Measurements from ENCODE around the gene CDK13. TPM values are rescaled to one million over a fixed set of nuclear protein-coding genes. Genes with fewer than 3 reads are reported as not detected.

CDK13 gene
- total RNA-seq, 1 experiment from 2014 or later: 39.2 TPM

- no peak for TF ChIP-seq IRF1 (CRISPR knock-in tag; IDR thresholded peaks at IDR 0.05)
- TF ChIP-seq ZNF317 (CRISPR knock-in tag; IDR thresholded peaks at IDR 0.05; ENCODE audit: borderline replicate concordance, low read depth): no peak
- no peak for TF ChIP-seq E2F4 (CRISPR knock-in tag; IDR thresholded peaks at IDR 0.05; ENCODE audit: borderline replicate concordance, low read depth)
- TF ChIP-seq FOXP4 (CRISPR knock-in tag; IDR thresholded peaks at IDR 0.05): no peak
Measured at GRCh38 chr7:39923091-39923490, 27.0 kb upstream of the CDK13 start (continued).

- Mint-ChIP-seq H3K27ac (peak overlapping the region; percentile 7), H3K36me3 (no peaks in the 10 kb centered on the region), H3K4me3 (no peak overlapping the region), H3K4me1 (peaks cover 9% of the 10 kb centered on the region), H3K27me3 (ENCODE audit: low read depth) (no peaks in the 10 kb centered on the region), H3K9me3 (no peaks in the 10 kb centered on the region)
- DNase-seq (ENCODE audit: low spot score) (no peak), ATAC-seq (peak; percentile 58; the same call in 1 of the 2 replicates)
- TF ChIP-seq ZSCAN18 (CRISPR knock-in tag; IDR thresholded peaks at IDR 0.05) (no peak), FOXP4 (CRISPR knock-in tag; IDR thresholded peaks at IDR 0.05) (no peak), NR1H2 (CRISPR knock-in tag; IDR thresholded peaks at IDR 0.05) (no peak), SMAD4 (CRISPR knock-in tag; IDR thresholded peaks at IDR 0.05) (no peak), ERG (CRISPR knock-in tag; IDR thresholded peaks at IDR 0.05) (no peak)
- ChIA-PET POLR2A (no interaction called here), CTCF (interaction anchor here (1.2 to 1.7 kb wide), 3 partner anchors 28 to 128 kb away, joined by 3 to 7 read pairs (median 5); no protein-coding TSS in a partner anchor)
Measured at GRCh38 chr7:39924122-39924521, 25.9 kb upstream of the CDK13 start.

GRCh38 chr7:39926111-39926510 lies 23.9 kb upstream of the CDK13 start:
- ATAC-seq (no peak), DNase-seq (ENCODE audit: low spot score) (no peak)
- no peaks in the 10 kb centered on the region for H3K9me3 Mint-ChIP-seq
- no peak overlapping the region for H3K27ac Mint-ChIP-seq
- POLR2A ChIA-PET: no interaction called here
- H3K4me3 Mint-ChIP-seq: no peak overlapping the region
- no peaks in the 10 kb centered on the region for H3K36me3 Mint-ChIP-seq
- peaks cover 12% of the 10 kb centered on the region for H3K4me1 Mint-ChIP-seq
- no peaks in the 10 kb centered on the region for H3K27me3 Mint-ChIP-seq (ENCODE audit: low read depth)
- CTCF ChIA-PET: no interaction called here
- TF ChIP-seq ZSCAN18 (CRISPR knock-in tag; IDR thresholded peaks at IDR 0.05): no peak
- no peak for TF ChIP-seq FOXP4 (CRISPR knock-in tag; IDR thresholded peaks at IDR 0.05)
- TF ChIP-seq JUN (CRISPR knock-in tag; IDR thresholded peaks at IDR 0.05): no peak
- no peak for TF ChIP-seq ZNF425 (CRISPR knock-in tag; conservative IDR thresholded peaks at IDR 0.05)
- no peak for TF ChIP-seq KAT7 (CRISPR knock-in tag; IDR thresholded peaks at IDR 0.05; ENCODE audit: borderline replicate concordance)
- TF ChIP-seq ZNF416 (CRISPR knock-in tag; IDR thresholded peaks at IDR 0.05): no peak

Measured in WTC11 (cell line).